Lower lobe of right lung (tissue), 2 donors: ENCODE measurements around the gene PLD4. TPM values are rescaled to one million over a fixed set of nuclear protein-coding genes. Genes with fewer than 3 reads are reported as not detected.

Source experiments
- ATAC-seq, 2 donors: fragments of 200-7000 bp; cut with Tn5 transposase; one replicate each; pipeline ENCODE4 v1.9.1; 2020 to 2022; ENCODE audit warnings: mild to moderate bottlenecking in 2 of 2, moderate library complexity in 2 of 2
- DNase-seq: peaks from one replicate; pipeline ENCODE4 v3.0.0-alpha.2; 2020
- H3K27ac ChIP-seq: fragments of 200-600 bp; one replicate; pipeline ENCODE4 v1.8.0; 2022
- H3K27me3 ChIP-seq: fragments of 200-600 bp; one replicate; pipeline ENCODE4 v1.8.0; 2022; ENCODE audit warnings: low read depth
- H3K36me3 ChIP-seq: fragments of 200-600 bp; one replicate; pipeline ENCODE4 v1.8.0; 2022; ENCODE audit warnings: mild to moderate bottlenecking
- H3K4me1 ChIP-seq: fragments of 200-600 bp; one replicate; pipeline ENCODE4 v1.8.0; 2022
- H3K4me3 ChIP-seq: fragments of 200-600 bp; one replicate; pipeline ENCODE4 v1.8.0; 2022; ENCODE audit warnings: mild to moderate bottlenecking
- H3K9me3 ChIP-seq: fragments of 200-600 bp; one replicate; pipeline ENCODE4 v1.8.0; 2022
- CTCF ChIP-seq: fragments of 200-600 bp; IDR thresholded peaks from one replicate; pipeline ENCODE4 v1.8.0; 2022; ENCODE audit warnings: antibody characterized with exemption, mild to moderate bottlenecking
- intact Hi-C: fragments of 100-400 bp; cut with DNase I; formaldehyde crosslinking; loops from one replicate; pipeline ENCODE4 v1.11.0; 2022
- total RNA-seq: library from RNA; stranded (reverse); fragmentation: NEBNext Ultra II Directional; extraction: Animal tissue kit (Norgen Biotek cat#: 25700); gene quantifications from one replicate; pipeline ENCODE4 v1.2.1, GENCODE V29; 2021
- donor health status: DM: no; HTN: yes; CAD: no; lungs with severe emphysema.

PLD4 gene
- total RNA-seq, 1 donor from 2014 or later = 1.2 TPM

DNA sequence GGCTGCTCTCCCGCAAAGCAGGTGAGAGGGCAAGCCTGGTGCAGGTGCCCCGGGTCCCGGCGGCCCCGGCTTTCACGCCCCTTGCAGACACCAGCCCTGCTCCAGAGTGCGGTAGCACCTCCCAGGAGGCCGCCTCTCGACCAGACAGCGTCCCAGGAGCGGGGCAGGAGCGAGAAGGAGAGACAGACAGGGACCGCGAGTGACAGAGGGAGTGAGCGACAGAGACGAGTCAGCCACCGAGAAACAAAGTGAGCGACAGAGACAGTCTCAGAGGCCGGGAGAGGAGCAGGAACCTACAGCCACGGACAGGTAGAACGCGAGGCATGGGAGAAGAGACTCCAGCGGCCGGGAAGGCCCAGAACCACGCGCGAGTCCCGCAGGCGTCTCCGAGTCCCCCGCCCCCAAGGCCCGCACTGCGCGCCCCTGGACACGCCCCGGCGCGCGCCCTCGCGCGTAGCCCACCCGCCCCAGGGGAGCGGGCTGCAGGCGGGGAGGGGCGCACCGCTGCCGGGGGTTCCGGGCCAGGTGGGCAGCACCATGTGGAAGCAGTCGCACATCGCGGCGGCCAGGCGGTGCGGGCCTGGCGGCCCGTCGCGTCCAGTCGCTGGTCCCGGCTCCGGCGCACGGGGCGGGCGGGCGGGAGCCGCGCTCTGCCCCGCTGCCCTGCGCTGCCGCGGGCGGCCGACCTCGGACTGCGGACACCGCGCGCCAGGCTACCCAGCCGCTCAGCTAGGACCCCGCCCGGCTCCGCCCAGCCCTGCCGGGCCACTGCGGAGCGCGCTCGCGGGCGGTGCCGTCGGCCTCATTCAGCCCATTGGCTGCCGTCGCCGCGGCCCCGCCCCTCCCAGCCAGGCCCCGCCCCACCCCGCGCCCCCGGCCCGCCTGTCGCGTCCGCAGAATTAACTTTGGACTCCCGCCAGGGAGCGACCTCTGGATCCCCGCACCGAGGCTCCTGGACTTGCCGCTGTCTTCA is 53.3 kb downstream of the PLD4 start, which contains the start of gene AHNAK2:
Gene AHNAK2 (minus strand): TSS at position 694 of the 973 bp plus-strand sequence. CDS start 137 bp downstream, at position 557.
- Histone ChIP-seq H3K27me3 (peaks cover 17% of the 10 kb centered on the region), H3K9me3 (no peaks in the 10 kb centered on the region), H3K4me1 (peaks cover 62% of the 10 kb centered on the region), H3K27ac (no peak within 1 kb of the TSS), H3K4me3 (peak within 1 kb of the TSS; percentile 55), H3K36me3 (no peaks in the 10 kb centered on the region)
- intact Hi-C loops = loop anchor here (10.0 kb wide), 1 partner anchor 67 kb away; no protein-coding TSS in a partner anchor
- no peak for TF ChIP-seq CTCF
- ATAC-seq (peak; percentile 76 to 79), DNase-seq (peak; percentile 85)

- Histone ChIP-seq H3K27me3 (peaks cover 17% of the 10 kb centered on the region), H3K9me3 (no peaks in the 10 kb centered on the region), H3K36me3 (no peaks in the 10 kb centered on the region), H3K27ac (no peak overlapping the region), H3K4me3 (peak overlapping the region; percentile 55), H3K4me1 (peaks cover 51% of the 10 kb centered on the region)
- DNase-seq = peak; percentile 47
- TF ChIP-seq CTCF = no peak
- intact Hi-C loops = loop anchor here (10.0 kb wide), 1 partner anchor 66 kb away; no protein-coding TSS in a partner anchor
- no peak for ATAC-seq
Observed at GRCh38 chr14:104978746-104979691, 54.3 kb downstream of the PLD4 start.

GRCh38 chr14:104979758-104980610 is 55.3 kb downstream of the PLD4 start:
- Histone ChIP-seq H3K36me3 (no peaks in the 10 kb centered on the region), H3K9me3 (no peaks in the 10 kb centered on the region), H3K27me3 (peaks cover 17% of the 10 kb centered on the region), H3K4me1 (peaks cover 42% of the 10 kb centered on the region), H3K27ac (no peak overlapping the region), H3K4me3 (no peak overlapping the region)
- DNase-seq = peak; percentile 74
- no peak for TF ChIP-seq CTCF
- intact Hi-C loops = loop anchor here (10.0 kb wide), 1 partner anchor 65 kb away; no protein-coding TSS in a partner anchor
- peak; percentile 4 to 51 for ATAC-seq

DNA sequence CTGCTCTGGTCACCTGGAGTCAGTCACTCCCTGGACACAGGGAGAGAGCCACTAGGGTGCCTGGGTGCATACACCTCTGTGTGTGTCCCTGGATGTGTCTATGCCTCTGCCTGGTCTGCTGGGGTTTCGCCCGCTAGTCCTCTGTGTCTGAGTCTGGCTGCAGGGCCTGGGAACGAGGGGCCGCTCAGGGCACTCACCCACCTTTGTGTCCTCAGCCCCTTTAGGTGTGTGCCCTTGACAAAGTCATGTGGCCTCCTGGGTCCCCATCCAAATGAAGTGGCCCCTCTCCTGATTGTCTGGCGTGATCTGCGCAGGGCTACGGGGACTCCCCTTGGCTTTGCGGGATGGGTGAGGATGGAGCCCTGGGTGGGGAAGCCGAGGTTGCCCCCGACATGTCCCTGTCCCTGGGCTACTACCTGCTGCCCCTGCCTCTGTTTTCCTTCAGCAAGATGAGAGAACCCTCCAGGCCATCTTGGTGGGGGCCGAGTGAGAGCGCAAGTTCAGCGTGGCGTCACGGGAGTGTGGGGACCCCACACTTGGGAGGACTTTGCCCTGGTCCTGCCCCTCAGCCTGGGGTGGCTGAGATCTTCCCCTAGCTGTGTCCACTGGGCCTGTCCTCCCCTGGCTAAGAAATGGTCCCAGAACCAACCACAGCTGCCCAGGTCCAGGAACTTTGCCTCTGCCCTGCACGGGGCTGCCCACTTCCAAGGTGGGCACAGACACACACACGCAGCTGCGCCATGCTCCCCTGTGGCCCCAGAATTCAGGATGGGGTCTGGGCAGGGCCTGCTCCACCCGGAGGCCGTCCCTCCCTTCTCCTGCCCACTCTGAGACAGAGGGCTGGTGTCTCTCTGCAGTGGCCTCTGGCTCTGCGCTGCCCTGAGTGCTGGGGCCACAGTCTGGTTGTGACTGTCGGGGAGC is 56.2 kb downstream of the PLD4 start:
- peak; percentile 37 for DNase-seq
- intact Hi-C loops = no loop called here
- H3K27ac ChIP-seq = no peak overlapping the region
- no peak for TF ChIP-seq CTCF
- no peaks in the 10 kb centered on the region for H3K36me3 ChIP-seq
- ATAC-seq = no peak
- peaks cover 33% of the 10 kb centered on the region for H3K4me1 ChIP-seq
- H3K4me3 ChIP-seq = no peak overlapping the region
- H3K27me3 ChIP-seq = peaks cover 17% of the 10 kb centered on the region
- H3K9me3 ChIP-seq = no peaks in the 10 kb centered on the region
